Cardiac ventricle fibroblast (primary cell): ENCODE data around the gene NRP2. TPM values are rescaled to one million over a fixed set of nuclear protein-coding genes. Genes with fewer than 3 reads are reported as not detected.

Experiments
- total RNA-seq: library from RNA; depleted of rRNA; stranded (reverse); fragments of >200 nt; gene quantifications from 2 replicates; pipeline ENCODE4 v1.2.3, GENCODE V29; 2015

Gene NRP2, protein sequence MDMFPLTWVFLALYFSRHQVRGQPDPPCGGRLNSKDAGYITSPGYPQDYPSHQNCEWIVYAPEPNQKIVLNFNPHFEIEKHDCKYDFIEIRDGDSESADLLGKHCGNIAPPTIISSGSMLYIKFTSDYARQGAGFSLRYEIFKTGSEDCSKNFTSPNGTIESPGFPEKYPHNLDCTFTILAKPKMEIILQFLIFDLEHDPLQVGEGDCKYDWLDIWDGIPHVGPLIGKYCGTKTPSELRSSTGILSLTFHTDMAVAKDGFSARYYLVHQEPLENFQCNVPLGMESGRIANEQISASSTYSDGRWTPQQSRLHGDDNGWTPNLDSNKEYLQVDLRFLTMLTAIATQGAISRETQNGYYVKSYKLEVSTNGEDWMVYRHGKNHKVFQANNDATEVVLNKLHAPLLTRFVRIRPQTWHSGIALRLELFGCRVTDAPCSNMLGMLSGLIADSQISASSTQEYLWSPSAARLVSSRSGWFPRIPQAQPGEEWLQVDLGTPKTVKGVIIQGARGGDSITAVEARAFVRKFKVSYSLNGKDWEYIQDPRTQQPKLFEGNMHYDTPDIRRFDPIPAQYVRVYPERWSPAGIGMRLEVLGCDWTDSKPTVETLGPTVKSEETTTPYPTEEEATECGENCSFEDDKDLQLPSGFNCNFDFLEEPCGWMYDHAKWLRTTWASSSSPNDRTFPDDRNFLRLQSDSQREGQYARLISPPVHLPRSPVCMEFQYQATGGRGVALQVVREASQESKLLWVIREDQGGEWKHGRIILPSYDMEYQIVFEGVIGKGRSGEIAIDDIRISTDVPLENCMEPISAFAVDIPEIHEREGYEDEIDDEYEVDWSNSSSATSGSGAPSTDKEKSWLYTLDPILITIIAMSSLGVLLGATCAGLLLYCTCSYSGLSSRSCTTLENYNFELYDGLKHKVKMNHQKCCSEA
- 8.2 and 13.2 TPM in 2 replicates for total RNA-seq

DNA sequence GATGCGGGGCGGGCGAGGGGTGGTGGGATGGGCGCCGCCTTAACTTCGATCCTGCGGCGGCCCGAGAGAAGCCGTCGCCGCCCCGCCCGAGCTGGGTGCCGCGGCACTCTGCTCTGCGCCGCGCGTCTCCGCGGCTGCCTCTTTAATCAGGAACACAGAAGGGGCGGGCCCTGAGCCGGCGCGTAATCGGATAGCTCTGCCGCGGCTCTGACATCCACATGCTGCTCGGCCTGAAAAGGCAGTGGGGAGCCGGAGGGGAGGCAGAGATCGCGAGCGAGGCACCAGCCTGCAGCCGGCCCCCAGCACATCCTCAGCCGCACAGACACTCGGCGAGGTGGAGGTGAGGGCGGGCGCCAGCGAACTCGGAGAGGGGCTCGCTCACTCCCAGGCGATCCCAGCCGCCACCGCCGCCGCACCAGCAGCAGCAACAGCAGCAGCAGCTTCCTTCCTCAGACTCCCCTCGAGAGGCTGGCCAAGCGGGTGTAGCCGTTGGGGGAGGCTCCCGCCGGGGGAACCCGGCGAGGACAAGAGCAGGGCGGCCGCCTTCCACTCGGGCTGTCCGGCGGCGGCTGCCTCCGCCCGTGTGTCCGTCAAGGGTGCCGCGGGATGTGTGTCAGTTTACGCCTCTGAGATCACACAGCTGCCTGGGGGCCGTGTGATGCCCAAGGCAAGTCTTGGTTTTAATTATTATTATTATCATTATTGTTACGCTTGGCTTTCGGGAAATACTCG, at the start of gene NRP2:
Gene NRP2, plus strand, starts transcription at position 263 of the 732 bp plus-strand sequence. CDS start 790 bp downstream, outside the sequence.

